Measurements from ENCODE around the gene SFSWAP. TPM values are rescaled to one million over a fixed set of nuclear protein-coding genes. Genes with fewer than 3 reads are reported as not detected.
"Not testable (repeated sequence)": the region's sequence is repeated elsewhere in the genome, so short reads cannot be mapped to it uniquely, and the experiment has no call there.

SFSWAP gene
- polyA plus RNA-seq, 2 of the 4 experiments (the other 2 are of a cell fraction) = 21.8 to 23.5 TPM

DNA sequence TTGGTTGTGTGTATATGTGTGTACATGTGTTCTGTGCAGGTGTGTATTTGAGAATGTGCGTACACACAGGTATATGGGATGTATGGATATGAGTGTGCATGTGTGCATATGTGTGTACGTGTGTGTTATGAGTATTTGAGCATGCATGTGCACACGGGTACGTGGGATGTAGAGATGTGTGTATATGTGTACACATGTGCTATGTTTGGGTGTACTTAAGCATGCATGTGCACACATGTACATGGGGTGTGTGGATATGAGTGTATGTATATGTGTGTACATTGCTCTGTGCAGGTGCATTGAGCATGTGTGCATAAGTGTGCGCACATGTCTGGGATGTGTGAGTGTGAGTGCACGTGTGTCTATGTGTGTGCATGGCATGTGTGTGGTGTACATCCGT is 34.3 kb upstream of the SFSWAP start:
- Histone ChIP-seq H3K27ac (no peak overlapping the region), H3K4me2 (no peak overlapping the region), H3K4me1 (no peaks in the 10 kb centered on the region), H3K4me3 (no peak overlapping the region), H3K9me3 (peaks cover 3% of the 10 kb centered on the region; the same call in 1 of the 3 replicates)
- ChIA-PET POLR2A (no interaction called here), CTCF (no interaction called here)
- no peak for TF ChIP-seq JUNB (IDR thresholded peaks at IDR 0.05)
- WGBS (ENCODE audit: missing lambda C conversion rate) = 47% methylated on average over 7 of the region's 7 CpGs
- DNase-seq (ENCODE audit: low read depth in 1 of 2, low spot score in 1 of 2) (no peak), ATAC-seq (no peak), FAIRE-seq (no peak)

DNA sequence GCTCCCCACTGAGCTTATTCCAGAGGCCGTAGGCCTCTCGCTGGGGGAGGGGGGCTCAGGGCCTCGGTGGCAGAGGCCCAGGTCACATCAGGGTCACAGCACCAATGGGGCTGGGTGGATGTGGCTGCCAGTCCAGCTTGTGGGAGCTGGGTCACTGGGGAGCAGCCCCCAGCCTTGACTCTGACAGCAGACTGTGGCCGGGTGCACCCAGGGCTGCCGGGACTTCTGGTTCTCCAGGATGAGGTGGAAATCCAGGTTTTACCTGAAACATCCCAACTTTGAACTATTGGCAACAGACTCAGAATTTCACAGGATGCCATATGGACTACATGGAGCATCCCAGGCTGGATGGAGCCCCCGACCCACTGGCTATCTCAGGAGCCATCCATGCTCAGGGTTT is 33.8 kb upstream of the SFSWAP start:
- 60% methylated on average over 3 of the region's 6 CpGs for WGBS (ENCODE audit: missing lambda C conversion rate)
- FAIRE-seq; H3K4me1 ChIP-seq; DNase-seq (ENCODE audit: low read depth in 1 of 2, low spot score in 1 of 2); CTCF ChIA-PET; H3K4me2 ChIP-seq; H3K27ac ChIP-seq; ATAC-seq; H3K4me3 ChIP-seq; H3K9me3 ChIP-seq; POLR2A ChIA-PET: not testable (repeated sequence)

DNA sequence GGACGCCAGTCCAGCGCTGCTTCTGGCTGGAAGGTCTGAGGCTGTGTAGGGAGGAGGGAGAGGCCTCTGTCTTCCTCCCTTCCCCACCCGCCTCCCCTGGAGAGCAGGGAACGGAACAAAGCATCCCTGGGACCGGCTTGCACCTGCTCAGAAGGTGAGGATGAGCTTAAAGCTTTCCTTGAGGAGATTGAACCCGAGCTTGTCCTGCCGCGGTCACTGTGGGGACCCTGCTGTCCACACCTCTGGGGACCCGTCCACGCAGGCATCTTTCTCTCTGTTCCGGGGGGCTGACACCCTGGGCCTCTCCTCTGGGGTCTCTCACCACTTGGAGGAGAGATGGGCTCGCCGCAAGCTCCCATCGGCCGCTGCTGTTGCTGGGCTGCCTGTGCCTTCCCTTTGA is 33.2 kb upstream of the SFSWAP start:
- POLR2A ChIA-PET = no interaction called here
- no peak for FAIRE-seq

GRCh38 chr12:131678389-131679181 is 32.3 kb upstream of the SFSWAP start:
- FAIRE-seq; CTCF ChIA-PET; DNase-seq (ENCODE audit: low read depth in 1 of 2, low spot score in 1 of 2); POLR2A ChIA-PET; H3K27ac ChIP-seq; H3K4me2 ChIP-seq; H3K9me3 ChIP-seq; H3K4me1 ChIP-seq; H3K4me3 ChIP-seq; ATAC-seq: not testable (repeated sequence)
- WGBS (ENCODE audit: missing lambda C conversion rate) = 45% methylated on average over 17 of the region's 29 CpGs

More for the DNA sequence above, 33.2 kb upstream of the SFSWAP start:
- no peak for ATAC-seq
- DNase-seq (ENCODE audit: low read depth in 1 of 2, low spot score in 1 of 2) = no peak
- no peak overlapping the region for H3K4me2 ChIP-seq
- H3K4me3 ChIP-seq = no peak overlapping the region
- TF ChIP-seq, protein P1, sequence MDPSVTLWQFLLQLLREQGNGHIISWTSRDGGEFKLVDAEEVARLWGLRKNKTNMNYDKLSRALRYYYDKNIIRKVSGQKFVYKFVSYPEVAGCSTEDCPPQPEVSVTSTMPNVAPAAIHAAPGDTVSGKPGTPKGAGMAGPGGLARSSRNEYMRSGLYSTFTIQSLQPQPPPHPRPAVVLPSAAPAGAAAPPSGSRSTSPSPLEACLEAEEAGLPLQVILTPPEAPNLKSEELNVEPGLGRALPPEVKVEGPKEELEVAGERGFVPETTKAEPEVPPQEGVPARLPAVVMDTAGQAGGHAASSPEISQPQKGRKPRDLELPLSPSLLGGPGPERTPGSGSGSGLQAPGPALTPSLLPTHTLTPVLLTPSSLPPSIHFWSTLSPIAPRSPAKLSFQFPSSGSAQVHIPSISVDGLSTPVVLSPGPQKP (IDR thresholded peaks at IDR 0.05; ENCODE audit: low read depth, low read length) = no peak
- TF ChIP-seq SMC3 (IDR thresholded peaks at IDR 0.05) (no peak), KDM1A (IDR thresholded peaks at IDR 0.05; ENCODE audit: low read depth) (no peak), EP300 (IDR thresholded peaks at IDR 0.05) (no peak), HEYL (CRISPR knock-in tag; IDR thresholded peaks at IDR 0.05) (no peak), FOXS1 (CRISPR knock-in tag; IDR thresholded peaks at IDR 0.05) (no peak), CTCF (IDR thresholded peaks at IDR 0.05) (no peak), BHLHE40 (IDR thresholded peaks at IDR 0.05; ENCODE audit: low read depth, low read length) (no peak), CBX8 (IDR thresholded peaks at IDR 0.05) (no peak), RARB (CRISPR knock-in tag; IDR thresholded peaks at IDR 0.05) (no peak), HOXA7 (CRISPR knock-in tag; IDR thresholded peaks at IDR 0.05) (no peak), TFCP2L1 (CRISPR knock-in tag; IDR thresholded peaks at IDR 0.05) (no peak), POLR2A (IDR thresholded peaks at IDR 0.05; ENCODE audit: low read length) (no peak), JUN (IDR thresholded peaks at IDR 0.05) (no peak), MAFK (IDR thresholded peaks at IDR 0.05; ENCODE audit: partially characterized antibody) (no peak), KDM5A (IDR thresholded peaks at IDR 0.05) (no peak), ZC3H11A (IDR thresholded peaks at IDR 0.05) (no peak)
- TF ChIP-seq, protein P2, sequence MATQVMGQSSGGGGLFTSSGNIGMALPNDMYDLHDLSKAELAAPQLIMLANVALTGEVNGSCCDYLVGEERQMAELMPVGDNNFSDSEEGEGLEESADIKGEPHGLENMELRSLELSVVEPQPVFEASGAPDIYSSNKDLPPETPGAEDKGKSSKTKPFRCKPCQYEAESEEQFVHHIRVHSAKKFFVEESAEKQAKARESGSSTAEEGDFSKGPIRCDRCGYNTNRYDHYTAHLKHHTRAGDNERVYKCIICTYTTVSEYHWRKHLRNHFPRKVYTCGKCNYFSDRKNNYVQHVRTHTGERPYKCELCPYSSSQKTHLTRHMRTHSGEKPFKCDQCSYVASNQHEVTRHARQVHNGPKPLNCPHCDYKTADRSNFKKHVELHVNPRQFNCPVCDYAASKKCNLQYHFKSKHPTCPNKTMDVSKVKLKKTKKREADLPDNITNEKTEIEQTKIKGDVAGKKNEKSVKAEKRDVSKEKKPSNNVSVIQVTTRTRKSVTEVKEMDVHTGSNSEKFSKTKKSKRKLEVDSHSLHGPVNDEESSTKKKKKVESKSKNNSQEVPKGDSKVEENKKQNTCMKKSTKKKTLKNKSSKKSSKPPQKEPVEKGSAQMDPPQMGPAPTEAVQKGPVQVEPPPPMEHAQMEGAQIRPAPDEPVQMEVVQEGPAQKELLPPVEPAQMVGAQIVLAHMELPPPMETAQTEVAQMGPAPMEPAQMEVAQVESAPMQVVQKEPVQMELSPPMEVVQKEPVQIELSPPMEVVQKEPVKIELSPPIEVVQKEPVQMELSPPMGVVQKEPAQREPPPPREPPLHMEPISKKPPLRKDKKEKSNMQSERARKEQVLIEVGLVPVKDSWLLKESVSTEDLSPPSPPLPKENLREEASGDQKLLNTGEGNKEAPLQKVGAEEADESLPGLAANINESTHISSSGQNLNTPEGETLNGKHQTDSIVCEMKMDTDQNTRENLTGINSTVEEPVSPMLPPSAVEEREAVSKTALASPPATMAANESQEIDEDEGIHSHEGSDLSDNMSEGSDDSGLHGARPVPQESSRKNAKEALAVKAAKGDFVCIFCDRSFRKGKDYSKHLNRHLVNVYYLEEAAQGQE (IDR thresholded peaks at IDR 0.05) = no peak
- TF ChIP-seq, protein P3, sequence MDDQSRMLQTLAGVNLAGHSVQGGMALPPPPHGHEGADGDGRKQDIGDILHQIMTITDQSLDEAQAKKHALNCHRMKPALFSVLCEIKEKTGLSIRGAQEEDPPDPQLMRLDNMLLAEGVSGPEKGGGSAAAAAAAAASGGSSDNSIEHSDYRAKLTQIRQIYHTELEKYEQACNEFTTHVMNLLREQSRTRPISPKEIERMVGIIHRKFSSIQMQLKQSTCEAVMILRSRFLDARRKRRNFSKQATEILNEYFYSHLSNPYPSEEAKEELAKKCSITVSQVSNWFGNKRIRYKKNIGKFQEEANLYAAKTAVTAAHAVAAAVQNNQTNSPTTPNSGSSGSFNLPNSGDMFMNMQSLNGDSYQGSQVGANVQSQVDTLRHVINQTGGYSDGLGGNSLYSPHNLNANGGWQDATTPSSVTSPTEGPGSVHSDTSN (IDR thresholded peaks at IDR 0.05) = no peak
- WGBS (ENCODE audit: missing lambda C conversion rate) = 36% methylated on average over 15 of the region's 15 CpGs
- 0 out of 3 replicates have a peak, but pooled peaks cover 5% of the 10 kb centered on the region for H3K4me1 ChIP-seq
- H3K27ac ChIP-seq = no peak overlapping the region
- H3K9me3 ChIP-seq = peaks cover 3% of the 10 kb centered on the region; the same call in 1 of the 3 replicates
- CTCF ChIA-PET = no interaction called here

DNA sequence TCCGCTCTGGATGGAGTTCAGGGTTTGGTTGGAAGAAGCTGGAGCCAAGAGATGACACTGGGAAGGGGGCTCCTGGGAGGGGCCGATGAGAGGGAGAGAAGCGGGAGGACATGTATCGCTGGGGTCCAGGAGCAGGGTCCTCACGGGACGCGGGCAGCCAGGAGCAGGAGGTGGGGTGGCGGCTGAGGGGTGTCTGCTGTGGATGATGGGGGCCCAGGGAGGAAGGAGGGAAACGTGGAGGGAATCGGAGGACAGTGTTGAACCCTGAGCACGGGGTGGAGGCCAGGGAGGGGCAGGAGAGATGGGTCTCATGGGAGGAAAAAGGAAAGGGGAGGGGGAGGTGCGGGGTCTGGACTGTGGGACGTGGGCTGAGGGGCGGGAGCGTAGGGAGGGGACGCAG is 31.7 kb upstream of the SFSWAP start:
- H3K4me2 ChIP-seq; H3K4me3 ChIP-seq; POLR2A ChIA-PET; FAIRE-seq; DNase-seq (ENCODE audit: low read depth in 1 of 2, low spot score in 1 of 2); H3K27ac ChIP-seq; H3K9me3 ChIP-seq; CTCF ChIA-PET; H3K4me1 ChIP-seq; ATAC-seq: not testable (repeated sequence)
- WGBS (ENCODE audit: missing lambda C conversion rate) = 86% methylated on average over 7 of the region's 16 CpGs

Data from A549 (cell line).